Measurements from ENCODE around the gene FBLIM1.
"Not testable (repeated sequence)": the region's sequence is repeated elsewhere in the genome, so short reads cannot be mapped to it uniquely, and the experiment has no call there.

The FBLIM1 gene

GRCh38 chr1:15770313-15770962 lies 11.8 kb downstream of the FBLIM1 start:
- FAIRE-seq, result no peak

GRCh38 chr1:15771836-15772515 lies 13.4 kb downstream of the FBLIM1 start:
- no peak for FAIRE-seq

- FAIRE-seq, result no peak
These were observed 17.1 kb downstream of the FBLIM1 start for GRCh38 chr1:15775706-15776105.

- no peak for FAIRE-seq
These were observed 19.5 kb downstream of the FBLIM1 start for GRCh38 chr1:15777909-15778707.

- no peak for FAIRE-seq
These were observed 27.1 kb downstream of the FBLIM1 start for GRCh38 chr1:15785683-15786082.

- no peak for FAIRE-seq
These were observed 28.0 kb downstream of the FBLIM1 start for GRCh38 chr1:15786581-15786980.

GRCh38 chr1:15788624-15789301 lies 30.2 kb downstream of the FBLIM1 start:
- FAIRE-seq, result no peak

- FAIRE-seq, result no peak
These were observed 37.5 kb downstream of the FBLIM1 start for GRCh38 chr1:15796086-15796462.

- FAIRE-seq, result no peak
These were observed 39.2 kb downstream of the FBLIM1 start for GRCh38 chr1:15797614-15798390.

- no peak for FAIRE-seq
These were observed 40.6 kb downstream of the FBLIM1 start for GRCh38 chr1:15799004-15799867.

- no peak for FAIRE-seq
These were observed 41.6 kb downstream of the FBLIM1 start for GRCh38 chr1:15799928-15800835.

- FAIRE-seq, result no peak
These were observed 43.8 kb downstream of the FBLIM1 start for GRCh38 chr1:15802234-15802965.

GRCh38 chr1:15803380-15803779 lies 44.8 kb downstream of the FBLIM1 start:
- FAIRE-seq, result no peak

- no peak for FAIRE-seq
These were observed 45.5 kb downstream of the FBLIM1 start for GRCh38 chr1:15804060-15804459.

GRCh38 chr1:15807121-15807520 lies 48.5 kb downstream of the FBLIM1 start:
- FAIRE-seq, result no peak

- not testable (repeated sequence) for FAIRE-seq
These were observed 49.0 kb downstream of the FBLIM1 start, which contains the start of gene UQCRHL for GRCh38 chr1:15807549-15807948. Gene UQCRHL, minus strand, starts transcription at chr1:15807649. Its CDS starts 0 bp downstream, at chr1:15807649.

- no peak for FAIRE-seq
These were observed 50.4 kb downstream of the FBLIM1 start for GRCh38 chr1:15808955-15809354.

- no peak for FAIRE-seq
These were observed 51.5 kb downstream of the FBLIM1 start for GRCh38 chr1:15810073-15810472.

GRCh38 chr1:15816674-15817073 lies 58.1 kb downstream of the FBLIM1 start:
- FAIRE-seq, result no peak

GRCh38 chr1:15820478-15820877 lies 61.9 kb downstream of the FBLIM1 start:
- FAIRE-seq, result no peak
